Stomach (tissue), 9 donors: ENCODE results near the gene EFR3B. TPM values are rescaled to one million over a fixed set of nuclear protein-coding genes. Genes with fewer than 3 reads are reported as not detected.

Source experiments
- DNase-seq, 2 donors: peaks; one replicate each; pipeline versions ENCODE4 v3.0.0 to v3.0.0-alpha.2; 2013 to 2019
- H3K27ac ChIP-seq, 5 donors: fragments of 200-600 bp in 4 of 5; sonication (generic) in 4 of 5; one replicate each; pipeline ENCODE4 v1.5.1; 2013 to 2019; ENCODE audit warnings: mild to moderate bottlenecking in 1 of 5, moderate library complexity in 1 of 5
- H3K27me3 ChIP-seq, 3 donors: fragments of 200-600 bp; sonication (generic); one replicate each; pipeline ENCODE4 v1.5.1; 2017 to 2019; ENCODE audit warnings: mixed run types in 1 of 3
- H3K36me3 ChIP-seq, 4 donors: fragments of 200-600 bp; sonication (generic); 1 replicate in 3 of 4; 2 replicates in 1 of 4; pipeline ENCODE4 v1.5.1; 2016 to 2019
- H3K4me1 ChIP-seq, 4 donors: fragments of 200-600 bp; sonication (generic); one replicate each; pipeline ENCODE4 v1.5.1; 2016 to 2019
- H3K4me3 ChIP-seq, 4 donors: fragments of 200-600 bp; sonication (generic) in 3 of 4; one replicate each; pipeline ENCODE4 v1.5.1; 2016 to 2019; ENCODE audit warnings: mild to moderate bottlenecking in 1 of 4
- H3K9me3 ChIP-seq, 4 donors: fragments of 200-600 bp; sonication (generic); one replicate each; pipeline ENCODE4 v1.5.1; 2016 to 2019
- EP300 ChIP-seq: sonication (generic); formaldehyde crosslinking; IDR thresholded peaks from one replicate; pipeline ENCODE4 v1.6.1; 2017; ENCODE audit warnings: antibody characterized with exemption
- POLR2A ChIP-seq, 4 donors: fragments of 450-650 bp; IDR thresholded peaks; one replicate each; pipeline ENCODE4 v1.6.1; 2016; ENCODE audit warnings: antibody characterized with exemption in 4 of 4, control low read depth in 2 of 4, mild to moderate bottlenecking in 1 of 4, moderate library complexity in 1 of 4
- POLR2AphosphoS5 ChIP-seq, 3 donors: sonication (generic); formaldehyde crosslinking; IDR thresholded peaks; one replicate each; pipeline ENCODE4 v1.6.1; 2016; ENCODE audit warnings: antibody characterized with exemption in 3 of 3
- WGBS, 5 donors: extraction: QIAGEN DNeasy Blood & Tissue Kit in 3 of 5; methylation state at CpG; one replicate each; pipeline versions ENCODE4 v1.1.5 to v1.1.7; 2013 to 2018; 5-methylcytosine and 5-hydroxymethylcytosine counted together
- intact Hi-C: fragments of 100-400 bp; cut with DNase I; formaldehyde crosslinking; loops from one replicate; pipeline ENCODE4 v1.15.1; 2023; ENCODE audit warnings: low total_unique reads
- polyA plus RNA-seq, 3 donors: library from polyadenylated mRNA; stranded (reverse); fragments of 200-250 nt; gene quantifications; one replicate each; pipeline ENCODE4 v1.2.3, GENCODE V29; 2013
- total RNA-seq, 5 donors: library from RNA; depleted of rRNA; stranded (reverse); fragments of >200 nt; gene quantifications; one replicate each; pipeline versions ENCODE4 v1.1.0 to v1.2.3, GENCODE V29; 2014 to 2016
- TF ChIP-seq, protein P1 (sequence below), 7 experiments: fragments of 450-650 bp in 4 of 7; fragments of 200-600 bp in 3 of 7; sonication (generic) in 3 of 7; IDR thresholded peaks; one replicate each; pipeline ENCODE4 v1.5.1; 2016 to 2019; ENCODE audit warnings: antibody characterized with exemption in 7 of 7, control low read depth in 2 of 7, mild to moderate bottlenecking in 1 of 7
- donor health status: healthy with polysubstance abuse.
- donor health status: Bipolar disorder and iron deficiency.
- donor health status: healthy.

The EFR3B gene
- total and polyA plus RNA-seq, 8 donors = 0.10 to 4.5 (median 0.58) TPM; not detected in 1

GRCh38 chr2:25177211-25177611, 135.3 kb downstream of the EFR3B start:
- H3K36me3 ChIP-seq = no peaks in the 10 kb centered on the region
- H3K9me3 ChIP-seq = peaks cover 0 to 9% (median 7%) of the 10 kb centered on the region in 4 donors
- H3K27me3 ChIP-seq = peaks cover 0 to 28% (median 6%) of the 10 kb centered on the region in 3 donors
- no peak for DNase-seq
- TF ChIP-seq POLR2AphosphoS5 (IDR thresholded peaks at IDR 0.05) = no peak
- TF ChIP-seq, protein P1, sequence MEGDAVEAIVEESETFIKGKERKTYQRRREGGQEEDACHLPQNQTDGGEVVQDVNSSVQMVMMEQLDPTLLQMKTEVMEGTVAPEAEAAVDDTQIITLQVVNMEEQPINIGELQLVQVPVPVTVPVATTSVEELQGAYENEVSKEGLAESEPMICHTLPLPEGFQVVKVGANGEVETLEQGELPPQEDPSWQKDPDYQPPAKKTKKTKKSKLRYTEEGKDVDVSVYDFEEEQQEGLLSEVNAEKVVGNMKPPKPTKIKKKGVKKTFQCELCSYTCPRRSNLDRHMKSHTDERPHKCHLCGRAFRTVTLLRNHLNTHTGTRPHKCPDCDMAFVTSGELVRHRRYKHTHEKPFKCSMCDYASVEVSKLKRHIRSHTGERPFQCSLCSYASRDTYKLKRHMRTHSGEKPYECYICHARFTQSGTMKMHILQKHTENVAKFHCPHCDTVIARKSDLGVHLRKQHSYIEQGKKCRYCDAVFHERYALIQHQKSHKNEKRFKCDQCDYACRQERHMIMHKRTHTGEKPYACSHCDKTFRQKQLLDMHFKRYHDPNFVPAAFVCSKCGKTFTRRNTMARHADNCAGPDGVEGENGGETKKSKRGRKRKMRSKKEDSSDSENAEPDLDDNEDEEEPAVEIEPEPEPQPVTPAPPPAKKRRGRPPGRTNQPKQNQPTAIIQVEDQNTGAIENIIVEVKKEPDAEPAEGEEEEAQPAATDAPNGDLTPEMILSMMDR (IDR thresholded peaks at IDR 0.05) = no peak
- H3K4me1 ChIP-seq = no peaks in the 10 kb centered on the region
- no peak overlapping the region for H3K4me3 ChIP-seq
- intact Hi-C loops = no loop called here
- H3K27ac ChIP-seq = no peak overlapping the region
- 60 to 85% (median 79%) methylated on average over 8 of the region's 8 CpGs for WGBS, 5 donors

GRCh38 chr2:25178976-25179375, 137.1 kb downstream of the EFR3B start:
- 83 to 88% (median 85%) methylated on average over 9 to 10 of the region's 10 CpGs for WGBS, 5 donors
- intact Hi-C loops = no loop called here
- no peak for DNase-seq

GRCh38 chr2:25184254-25184653, 142.4 kb downstream of the EFR3B start:
- intact Hi-C loops = no loop called here
- WGBS, 5 donors = 46 to 57% (median 49%) methylated on average over 5 of the region's 5 CpGs
- no peaks in the 10 kb centered on the region for H3K36me3 ChIP-seq
- H3K4me3 ChIP-seq = no peak overlapping the region
- H3K27me3 ChIP-seq = peaks cover 0 to 6% (median 0%) of the 10 kb centered on the region in 3 donors
- peak in 1 of 2 donors; percentile 63 for DNase-seq
- H3K4me1 ChIP-seq = no peaks in the 10 kb centered on the region
- H3K27ac ChIP-seq = no peak overlapping the region
- TF ChIP-seq POLR2AphosphoS5 (IDR thresholded peaks at IDR 0.05) (no peak), EP300 (no peak)
- H3K9me3 ChIP-seq = peaks cover 0 to 10% (median 9%) of the 10 kb centered on the region in 4 donors

More at GRCh38 chr2:25178976-25179375, 137.1 kb downstream of the EFR3B start:
- Histone ChIP-seq H3K27me3 (peaks cover 0 to 28% (median 6%) of the 10 kb centered on the region in 3 donors), H3K4me3 (no peak overlapping the region), H3K9me3 (peaks cover 0 to 10% (median 9%) of the 10 kb centered on the region in 4 donors), H3K4me1 (no peaks in the 10 kb centered on the region), H3K36me3 (no peaks in the 10 kb centered on the region), H3K27ac (no peak overlapping the region)
- TF ChIP-seq EP300 = no peak
- TF ChIP-seq POLR2A (IDR thresholded peaks at IDR 0.05) = no peak
- no peak for TF ChIP-seq POLR2AphosphoS5 (IDR thresholded peaks at IDR 0.05)
- TF ChIP-seq, protein P1 (IDR thresholded peaks at IDR 0.05) = no peak

DNA sequence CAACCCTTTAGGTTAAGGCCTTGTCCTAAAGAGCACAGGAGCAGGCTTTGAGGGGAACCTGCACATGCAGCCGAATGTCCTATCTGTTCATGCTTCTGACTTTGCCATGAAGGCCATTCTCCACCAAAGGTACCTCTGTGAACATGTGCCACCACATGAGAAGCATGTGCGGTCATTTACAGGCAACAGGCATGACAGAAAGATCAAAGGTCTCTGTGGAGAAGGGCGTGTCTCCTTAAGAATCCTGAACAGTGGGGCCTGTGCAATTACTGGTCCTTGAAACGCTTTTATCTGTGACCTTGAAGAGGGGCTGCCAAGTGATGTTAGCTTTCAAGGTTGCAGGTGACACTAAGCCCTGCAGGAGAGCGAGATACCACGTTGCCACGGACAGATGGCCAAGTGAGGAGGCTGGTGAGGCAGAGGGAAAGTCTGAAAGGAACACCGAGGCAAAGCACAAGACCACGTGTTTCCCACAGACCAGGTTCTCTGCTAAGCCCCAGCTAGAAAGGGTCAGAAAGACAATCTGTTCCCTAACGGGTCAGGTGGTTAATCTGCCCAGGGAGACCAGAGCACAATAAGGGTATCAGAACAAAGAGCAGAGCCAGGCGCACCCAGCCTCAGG, 146.0 kb downstream of the EFR3B start:
- 52 to 65% (median 58%) methylated on average over 11 of the region's 11 CpGs for WGBS, 5 donors
- Histone ChIP-seq H3K4me3 (no peak overlapping the region), H3K27me3 (no peaks in the 10 kb centered on the region), H3K9me3 (no peaks in the 10 kb centered on the region), H3K4me1 (no peaks in the 10 kb centered on the region), H3K36me3 (no peaks in the 10 kb centered on the region), H3K27ac (no peak overlapping the region)
- peak in 1 of 2 donors; percentile 40 for DNase-seq
- intact Hi-C loops = no loop called here
- TF ChIP-seq POLR2AphosphoS5 (IDR thresholded peaks at IDR 0.05) (no peak), EP300 (no peak), POLR2A (IDR thresholded peaks at IDR 0.05) (no peak)
- TF ChIP-seq, protein P1 (IDR thresholded peaks at IDR 0.05) = no peak

- no peak overlapping the region for H3K4me3 ChIP-seq
- no peaks in the 10 kb centered on the region for H3K4me1 ChIP-seq
- intact Hi-C loops = no loop called here
- H3K27me3 ChIP-seq = no peaks in the 10 kb centered on the region
- H3K36me3 ChIP-seq = no peaks in the 10 kb centered on the region
- TF ChIP-seq POLR2AphosphoS5 (IDR thresholded peaks at IDR 0.05) (no peak), POLR2A (IDR thresholded peaks at IDR 0.05) (no peak), EP300 (no peak)
- TF ChIP-seq, protein P1 (IDR thresholded peaks at IDR 0.05) = no peak
- no peak overlapping the region for H3K27ac ChIP-seq
- DNase-seq = no peak
- no peaks in the 10 kb centered on the region for H3K9me3 ChIP-seq
- WGBS, 5 donors = 78 to 94% (median 85%) methylated on average over 4 of the region's 4 CpGs
Measured at GRCh38 chr2:25188405-25188804, 146.5 kb downstream of the EFR3B start.
